Measurements from ENCODE around the gene HS6ST1. TPM values are rescaled to one million over a fixed set of nuclear protein-coding genes. Genes with fewer than 3 reads are reported as not detected.

Gene HS6ST1
- total RNA-seq, 4 donors from 2014 or later, result 11.2 to 32.2 (median 14.7) TPM

- TF ChIP-seq CTCF (IDR thresholded peaks at IDR 0.05; ENCODE audit: low read depth), result no peak
These were observed 57.2 kb downstream of the HS6ST1 start for GRCh38 chr2:128261245-128262128.

- TF ChIP-seq CTCF (IDR thresholded peaks at IDR 0.05; ENCODE audit: low read depth), result no peak
These were observed 58.2 kb downstream of the HS6ST1 start for GRCh38 chr2:128260239-128261138.

GRCh38 chr2:128259585-128259984 lies 59.1 kb downstream of the HS6ST1 start:
- no peak for TF ChIP-seq CTCF (IDR thresholded peaks at IDR 0.05; ENCODE audit: low read depth)

- no peak for TF ChIP-seq CTCF (IDR thresholded peaks at IDR 0.05; ENCODE audit: low read depth)
These were observed 60.5 kb downstream of the HS6ST1 start for GRCh38 chr2:128258218-128258617.

GRCh38 chr2:128252501-128252900 lies 66.2 kb downstream of the HS6ST1 start:
- TF ChIP-seq CTCF (IDR thresholded peaks at IDR 0.05; ENCODE audit: low read depth), result no peak

- no peak for TF ChIP-seq CTCF (IDR thresholded peaks at IDR 0.05; ENCODE audit: low read depth)
These were observed 68.2 kb downstream of the HS6ST1 start for GRCh38 chr2:128250229-128251025.
